ENCODE results near the gene PTMS. TPM values are rescaled to one million over a fixed set of nuclear protein-coding genes. Genes with fewer than 3 reads are reported as not detected.

PTMS gene
- total RNA-seq, 2 experiments from 2014 or later: 104 to 109 TPM

- Mint-ChIP-seq H3K9me3 (no peaks in the 10 kb centered on the region), H3K4me1 (ENCODE audit: low read depth) (peaks cover 77% of the 10 kb centered on the region), H3K27ac (peak overlapping the region; percentile 46), H3K27me3 (no peaks in the 10 kb centered on the region), H3K4me3 (peak overlapping the region; percentile 67), H3K36me3 (peaks cover 45% of the 10 kb centered on the region)
- ChIA-PET CTCF (interaction anchor here (0.6 to 5.2 kb wide), 24 partner anchors 8 to 179 kb away, joined by 3 to 72 read pairs (median 4); partner anchors contain the start of genes CD4, LAG3, MLF2 and PTMS), POLR2A (interaction anchor here (0.6 to 1.8 kb wide), 5 partner anchors 10 to 146 kb away, joined by 3 to 19 read pairs (median 5); partner anchors contain the start of genes CD4, MLF2 and PTMS)
- DNase-seq: peak; percentile 94
- intact Hi-C loops (cut with micrococcal nuclease): loop anchor here (1.0 kb wide), 1 partner anchor 26 kb away; the partner anchor contains the start of gene MLF2
Observed at GRCh38 chr12:6778574-6779550, 12.7 kb downstream of the PTMS start.

GRCh38 chr12:6779708-6780432 lies 13.7 kb downstream of the PTMS start:
- intact Hi-C loops (cut with micrococcal nuclease): loop anchor here (1.0 to 10.0 kb wide), 5 partner anchors 9 to 325 kb away; partner anchors contain the start of genes CD4, COPS7A, MLF2 and TAPBPL
- peaks cover 77% of the 10 kb centered on the region for H3K4me1 Mint-ChIP-seq (ENCODE audit: low read depth)
- peak overlapping the region; percentile 81 for H3K27ac Mint-ChIP-seq
- H3K4me3 Mint-ChIP-seq: no peak overlapping the region
- H3K36me3 Mint-ChIP-seq: peaks cover 35% of the 10 kb centered on the region
- DNase-seq: peak; percentile 51
- H3K27me3 Mint-ChIP-seq: no peaks in the 10 kb centered on the region
- POLR2A ChIA-PET: interaction anchor here (0.9 to 2.3 kb wide), 4 partner anchors 9 to 26 kb away, joined by 3 to 19 read pairs (median 7); partner anchors contain the start of gene CD4
- CTCF ChIA-PET: interaction anchor here (0.9 to 10.5 kb wide), 23 partner anchors 9 to 210 kb away, joined by 3 to 81 read pairs (median 4); partner anchors contain the start of genes CD4, COPS7A, LAG3 and MLF2
- no peaks in the 10 kb centered on the region for H3K9me3 Mint-ChIP-seq

DNA sequence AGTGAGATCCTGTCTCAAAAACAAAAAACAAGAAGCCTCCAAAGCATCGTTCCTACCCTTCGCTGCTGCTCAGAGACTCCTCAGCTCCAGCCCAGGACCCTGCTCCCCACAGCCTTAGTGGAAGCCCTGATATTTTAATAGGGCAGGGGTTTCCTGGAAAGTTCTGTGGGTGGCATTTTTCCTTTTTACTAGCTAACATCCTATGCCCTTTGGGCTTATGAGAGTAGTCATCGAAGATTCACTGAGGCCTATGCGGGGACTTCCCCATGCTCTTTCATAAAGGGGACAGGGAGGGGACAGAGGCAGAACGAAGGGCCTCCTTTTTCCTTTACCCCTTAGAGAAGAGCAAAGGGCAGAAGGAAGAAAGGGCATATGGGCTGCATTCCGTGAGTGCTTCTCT lies 14.4 kb downstream of the PTMS start:
- ChIA-PET CTCF (interaction anchor here (0.5 to 10.5 kb wide), 20 partner anchors 8 to 210 kb away, joined by 3 to 81 read pairs (median 4); partner anchors contain the start of genes CD4, COPS7A, LAG3 and MLF2), POLR2A (interaction anchor here (0.7 to 2.3 kb wide), 5 partner anchors 9 to 27 kb away, joined by 3 to 19 read pairs (median 4); partner anchors contain the start of genes CD4 and PTMS)
- H3K36me3 Mint-ChIP-seq: peaks cover 28% of the 10 kb centered on the region
- peak overlapping the region; percentile 19 for H3K4me3 Mint-ChIP-seq
- H3K9me3 Mint-ChIP-seq: no peaks in the 10 kb centered on the region
- intact Hi-C loops (cut with micrococcal nuclease): loop anchor here (1.0 to 10.0 kb wide), 4 partner anchors 9 to 326 kb away; partner anchors contain the start of genes CD4, COPS7A and TAPBPL
- peak; percentile 66 for DNase-seq
- H3K4me1 Mint-ChIP-seq (ENCODE audit: low read depth): peaks cover 76% of the 10 kb centered on the region
- H3K27ac Mint-ChIP-seq: peak overlapping the region; percentile 81
- no peaks in the 10 kb centered on the region for H3K27me3 Mint-ChIP-seq

- POLR2A ChIA-PET: no interaction called here
- Mint-ChIP-seq H3K4me1 (ENCODE audit: low read depth) (peaks cover 78% of the 10 kb centered on the region), H3K27me3 (no peaks in the 10 kb centered on the region), H3K9me3 (no peaks in the 10 kb centered on the region), H3K4me3 (no peak overlapping the region), H3K27ac (no peak overlapping the region), H3K36me3 (peaks cover 17% of the 10 kb centered on the region)
- CTCF ChIA-PET: interaction anchor here (0.7 to 10.5 kb wide), 9 partner anchors 11 to 218 kb away, joined by 3 to 81 read pairs (median 12); partner anchors contain the start of genes COPS7A, LAG3, MLF2 and PTMS
- DNase-seq: no peak
- intact Hi-C loops (cut with micrococcal nuclease): loop anchor here (10.0 kb wide), 1 partner anchor 327 kb away; the partner anchor contains the start of gene TAPBPL
Observed at GRCh38 chr12:6782119-6782518, 16.0 kb downstream of the PTMS start.

GRCh38 chr12:6782850-6783566 lies 16.8 kb downstream of the PTMS start:
- CTCF ChIA-PET: interaction anchor here (1.0 to 10.5 kb wide), 4 partner anchors 12 to 219 kb away, joined by 3 to 81 read pairs (median 12); partner anchors contain the start of genes LAG3, MLF2 and PTMS
- intact Hi-C loops (cut with micrococcal nuclease): loop anchor here (10.0 kb wide), 1 partner anchor 328 kb away; the partner anchor contains the start of gene TAPBPL
- H3K27ac Mint-ChIP-seq: peak overlapping the region; percentile 28
- POLR2A ChIA-PET: interaction anchor here (1.7 kb wide), 1 partner anchor 10 kb away, joined by 4 read pairs; no protein-coding TSS in a partner anchor
- peaks cover 9% of the 10 kb centered on the region for H3K36me3 Mint-ChIP-seq
- H3K27me3 Mint-ChIP-seq: no peaks in the 10 kb centered on the region
- no peak overlapping the region for H3K4me3 Mint-ChIP-seq
- peaks cover 79% of the 10 kb centered on the region for H3K4me1 Mint-ChIP-seq (ENCODE audit: low read depth)
- no peak for DNase-seq
- H3K9me3 Mint-ChIP-seq: no peaks in the 10 kb centered on the region

GRCh38 chr12:6783828-6784227 lies 17.7 kb downstream of the PTMS start:
- H3K27me3 Mint-ChIP-seq: no peaks in the 10 kb centered on the region
- H3K36me3 Mint-ChIP-seq: peaks cover 2% of the 10 kb centered on the region
- CTCF ChIA-PET: interaction anchor here (1.0 to 10.5 kb wide), 4 partner anchors 13 to 47 kb away, joined by 3 to 81 read pairs (median 12); partner anchors contain the start of genes LAG3, MLF2 and PTMS
- intact Hi-C loops (cut with micrococcal nuclease): loop anchor here (10.0 kb wide), 1 partner anchor 329 kb away; the partner anchor contains the start of gene TAPBPL
- H3K4me1 Mint-ChIP-seq (ENCODE audit: low read depth): peaks cover 79% of the 10 kb centered on the region
- H3K9me3 Mint-ChIP-seq: no peaks in the 10 kb centered on the region
- POLR2A ChIA-PET: interaction anchor here (1.7 kb wide), 1 partner anchor 9 kb away, joined by 4 read pairs; no protein-coding TSS in a partner anchor
- no peak overlapping the region for H3K27ac Mint-ChIP-seq
- no peak overlapping the region for H3K4me3 Mint-ChIP-seq
- DNase-seq: no peak

GRCh38 chr12:6784296-6784695 lies 18.1 kb downstream of the PTMS start:
- H3K27ac Mint-ChIP-seq: no peak overlapping the region
- H3K4me3 Mint-ChIP-seq: no peak overlapping the region
- peak; percentile 36 for DNase-seq
- POLR2A ChIA-PET: interaction anchor here (1.7 kb wide), 1 partner anchor 8 kb away, joined by 4 read pairs; no protein-coding TSS in a partner anchor
- CTCF ChIA-PET: interaction anchor here (0.9 to 10.5 kb wide), 5 partner anchors 13 to 47 kb away, joined by 3 to 81 read pairs (median 12); partner anchors contain the start of genes LAG3, MLF2 and PTMS
- no peaks in the 10 kb centered on the region for H3K27me3 Mint-ChIP-seq
- H3K9me3 Mint-ChIP-seq: no peaks in the 10 kb centered on the region
- intact Hi-C loops (cut with micrococcal nuclease): loop anchor here (10.0 kb wide), 1 partner anchor 329 kb away; the partner anchor contains the start of gene TAPBPL
- H3K36me3 Mint-ChIP-seq: no peaks in the 10 kb centered on the region
- peaks cover 79% of the 10 kb centered on the region for H3K4me1 Mint-ChIP-seq (ENCODE audit: low read depth)

- intact Hi-C loops (cut with micrococcal nuclease): loop anchor here (5.0 to 10.0 kb wide), 2 partner anchors 177 to 330 kb away; partner anchors contain the start of genes CHD4 and TAPBPL
- H3K27me3 Mint-ChIP-seq: no peaks in the 10 kb centered on the region
- peaks cover 74% of the 10 kb centered on the region for H3K4me1 Mint-ChIP-seq (ENCODE audit: low read depth)
Observed at GRCh38 chr12:6784761-6785160, 18.6 kb downstream of the PTMS start.

DNA sequence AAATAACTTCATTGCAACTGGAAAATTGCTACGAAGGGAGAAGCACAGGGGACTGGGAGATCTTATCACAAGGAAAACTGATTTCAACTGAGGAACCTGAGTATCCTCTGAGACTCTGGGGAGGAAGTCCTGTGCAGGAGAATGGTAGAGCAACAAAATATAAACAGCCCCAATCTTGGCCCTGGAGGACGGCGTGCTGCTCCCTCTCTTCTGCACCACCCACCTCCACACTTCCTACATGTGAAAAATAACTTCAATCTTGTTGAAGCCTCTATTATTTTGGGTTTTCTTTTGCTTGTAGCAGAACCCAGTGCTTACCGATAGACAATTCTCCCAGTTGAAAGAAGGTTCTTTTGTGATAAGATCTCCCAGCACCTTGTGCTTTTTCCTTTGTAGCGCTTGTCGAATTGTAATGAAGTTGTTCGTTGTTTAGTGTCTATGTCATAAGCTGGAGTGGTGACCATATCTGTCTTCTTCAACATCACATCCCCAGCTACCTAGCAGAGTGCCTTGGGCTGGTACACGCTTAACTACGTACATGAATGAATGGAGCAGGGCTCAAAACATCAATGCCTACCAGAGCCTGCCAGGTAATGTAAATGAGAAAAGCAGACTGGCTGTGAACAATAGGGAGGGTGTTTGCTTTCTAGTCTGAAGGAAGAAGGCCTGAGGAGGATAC lies 20.4 kb downstream of the PTMS start:
- Mint-ChIP-seq H3K27ac (peak overlapping the region; percentile 81), H3K4me3 (peak overlapping the region; percentile 51), H3K36me3 (peaks cover 13% of the 10 kb centered on the region), H3K4me1 (ENCODE audit: low read depth) (peaks cover 62% of the 10 kb centered on the region), H3K9me3 (no peaks in the 10 kb centered on the region), H3K27me3 (no peaks in the 10 kb centered on the region)
- ChIA-PET POLR2A (interaction anchor here (0.8 to 1.7 kb wide), 4 partner anchors 9 to 65 kb away, joined by 3 to 6 read pairs (median 3); partner anchors contain the start of genes LAG3 and USP5), CTCF (interaction anchor here (0.6 to 10.5 kb wide), 7 partner anchors 8 to 102 kb away, joined by 3 to 81 read pairs (median 4); partner anchors contain the start of genes MLF2 and PTMS)
- DNase-seq: peak; percentile 34
- intact Hi-C loops (cut with micrococcal nuclease): loop anchor here (5.0 to 10.0 kb wide), 2 partner anchors 179 to 332 kb away; partner anchors contain the start of genes CHD4 and TAPBPL

More at GRCh38 chr12:6784761-6785160, 18.6 kb downstream of the PTMS start:
- no peak for DNase-seq
- POLR2A ChIA-PET: no interaction called here
- H3K9me3 Mint-ChIP-seq: no peaks in the 10 kb centered on the region
- peaks cover 3% of the 10 kb centered on the region for H3K36me3 Mint-ChIP-seq
- CTCF ChIA-PET: interaction anchor here (0.9 to 10.5 kb wide), 3 partner anchors 14 to 42 kb away, joined by 3 to 81 read pairs (median 12); partner anchors contain the start of genes LAG3 and MLF2
- H3K4me3 Mint-ChIP-seq: no peak overlapping the region
- H3K27ac Mint-ChIP-seq: no peak overlapping the region
